H9 (cell line): ENCODE measurements around the gene KIF3B. TPM values are rescaled to one million over a fixed set of nuclear protein-coding genes. Genes with fewer than 3 reads are reported as not detected.
A peak's percentile ranks its signal among the peaks of the same experiment; 100 is the strongest.

Experiments used
- DNase-seq: peaks from one replicate; pipeline ENCODE4 v3.0.0-alpha.2; 2017
- H2AFZ ChIP-seq: one replicate; pipeline ENCODE4 v1.6.1; 2013; ENCODE audit warnings: mild to moderate bottlenecking, low read length, control low read depth, moderate library complexity
- H2AK5ac ChIP-seq: 2 replicates; pipeline ENCODE4 v1.6.1; 2013; ENCODE audit warnings: low read length, control low read depth, mixed read lengths; ENCODE audit not compliant: insufficient read length
- H2BK120ac ChIP-seq: one replicate; pipeline ENCODE4 v1.6.1; 2013; ENCODE audit warnings: low read depth, mild to moderate bottlenecking, low read length, control low read depth, inconsistent platforms; ENCODE audit not compliant: poor library complexity, severe bottlenecking
- H2BK12ac ChIP-seq: 2 replicates; pipeline ENCODE4 v1.6.1; 2013; ENCODE audit warnings: low read length, control low read depth, mixed read lengths, low read depth; ENCODE audit not compliant: insufficient read length
- H2BK15ac ChIP-seq: 2 replicates; pipeline ENCODE4 v1.6.1; 2013; ENCODE audit warnings: low read depth, low read length, control low read depth
- H2BK20ac ChIP-seq: one replicate; pipeline ENCODE4 v1.6.1; 2013; ENCODE audit warnings: low read depth, mild to moderate bottlenecking, low read length, control low read depth, inconsistent platforms; ENCODE audit not compliant: poor library complexity, severe bottlenecking
- H2BK5ac ChIP-seq: 2 replicates; pipeline ENCODE4 v1.6.1; 2013; ENCODE audit warnings: low read length, control low read depth, mixed read lengths; ENCODE audit not compliant: insufficient read length
- H3K14ac ChIP-seq: 2 replicates; pipeline ENCODE4 v1.6.1; 2013; ENCODE audit warnings: low read length, control low read depth; ENCODE audit not compliant: insufficient read depth
- H3K18ac ChIP-seq: 2 replicates; pipeline ENCODE4 v1.6.1; 2013; ENCODE audit warnings: low read depth, mild to moderate bottlenecking, mixed read lengths, low read length, control low read depth; ENCODE audit not compliant: insufficient read length
- H3K23ac ChIP-seq: 2 replicates; pipeline ENCODE4 v1.6.1; 2013; ENCODE audit warnings: low read length, control low read depth, mixed read lengths, low read depth; ENCODE audit not compliant: insufficient read length
- H3K23me2 ChIP-seq: 2 replicates; pipeline ENCODE4 v1.6.1; 2013; ENCODE audit warnings: low read depth, mild to moderate bottlenecking, mixed read lengths, low read length, control low read depth; ENCODE audit not compliant: insufficient read length, poor library complexity, severe bottlenecking
- H3K27ac ChIP-seq: 2 replicates; pipeline ENCODE4 v1.5.1; 2013; ENCODE audit warnings: low read length, control low read depth, mixed read lengths, low read depth; ENCODE audit not compliant: insufficient read length
- H3K27me3 ChIP-seq: 2 replicates; pipeline ENCODE4 v1.6.1; 2013; ENCODE audit warnings: low read length, control low read depth, inconsistent platforms; ENCODE audit not compliant: insufficient read depth
- H3K4ac ChIP-seq: 2 replicates; pipeline ENCODE4 v1.6.1; 2013; ENCODE audit warnings: low read depth, mild to moderate bottlenecking, control low read depth, inconsistent platforms, low read length, moderate library complexity
- H3K4me1 ChIP-seq: 2 replicates; pipeline ENCODE4 v1.6.1; 2013; ENCODE audit warnings: low read length, control low read depth, inconsistent platforms; ENCODE audit not compliant: insufficient read depth
- H3K4me2 ChIP-seq: 2 replicates; pipeline ENCODE4 v1.6.1; 2013; ENCODE audit warnings: low read length, control low read depth, mixed read lengths; ENCODE audit not compliant: insufficient read length, insufficient read depth
- H3K56ac ChIP-seq: 2 replicates; pipeline ENCODE4 v1.6.1; 2013; ENCODE audit warnings: low read depth, mild to moderate bottlenecking, mixed read lengths, low read length, control low read depth; ENCODE audit not compliant: insufficient read length
- H3K79me1 ChIP-seq: 2 replicates; pipeline ENCODE4 v1.6.1; 2013; ENCODE audit warnings: low read depth, mild to moderate bottlenecking, moderate library complexity, low read length, control low read depth, inconsistent platforms; ENCODE audit not compliant: insufficient read depth, poor library complexity, severe bottlenecking
- H3K79me2 ChIP-seq: 2 replicates; pipeline ENCODE4 v1.6.1; 2013; ENCODE audit warnings: low read length, control low read depth, inconsistent platforms; ENCODE audit not compliant: insufficient read depth
- H3K9ac ChIP-seq: 2 replicates; pipeline ENCODE4 v1.6.1; 2013; ENCODE audit warnings: low read length, control low read depth, mixed read lengths; ENCODE audit not compliant: insufficient read length; ENCODE audit errors: extremely low read depth
- H3K9me3 ChIP-seq: one replicate; pipeline ENCODE4 v1.6.1; 2013; ENCODE audit warnings: low read depth, low read length, inconsistent platforms; ENCODE audit not compliant: control insufficient read depth
- H3T11ph ChIP-seq: one replicate; pipeline ENCODE4 v1.6.1; 2013; ENCODE audit warnings: mild to moderate bottlenecking, low read length, control low read depth, inconsistent platforms
- H4K20me1 ChIP-seq: one replicate; pipeline ENCODE4 v1.6.1; 2013; ENCODE audit not compliant: control insufficient read depth, insufficient read length, insufficient read depth
- H4K5ac ChIP-seq: 2 replicates; pipeline ENCODE4 v1.6.1; 2013; ENCODE audit warnings: low read depth, mild to moderate bottlenecking, mixed read lengths, low read length, control low read depth; ENCODE audit not compliant: insufficient read length
- H4K8ac ChIP-seq: replicated peaks from 2 replicates; pipeline ENCODE4 v1.6.1; 2013; ENCODE audit warnings: low read length, control low read depth, mixed read lengths, low read depth; ENCODE audit not compliant: insufficient read length
- H4K91ac ChIP-seq: 2 replicates; pipeline ENCODE4 v1.6.1; 2013; ENCODE audit warnings: low read depth, mild to moderate bottlenecking, moderate library complexity, mixed read lengths, low read length, control low read depth; ENCODE audit not compliant: insufficient read length
- H3K27ac Mint-ChIP-seq, 3 experiments: 2 replicates in 2 of 3; 3 replicates in 1 of 3; pipeline ENCODE4 v1.8.0; 2020 to 2021; ENCODE audit warnings: mixed read lengths in 3 of 3, mild to moderate bottlenecking in 1 of 3, moderate library complexity in 1 of 3
- H3K27me3 Mint-ChIP-seq: 2 replicates; pipeline ENCODE4 v1.8.0; 2021; ENCODE audit warnings: low read depth, mild to moderate bottlenecking, moderate library complexity, mixed read lengths
- H3K36me3 Mint-ChIP-seq, 3 experiments: 2 replicates in 2 of 3; 3 replicates in 1 of 3; pipeline ENCODE4 v1.8.0; 2020 to 2021; ENCODE audit warnings: low read depth in 3 of 3, mixed read lengths in 3 of 3; ENCODE audit not compliant: insufficient read depth in 1 of 3
- H3K4me1 Mint-ChIP-seq, 2 experiments: 2 replicates each; pipeline ENCODE4 v1.8.0; 2020; ENCODE audit warnings: mixed read lengths in 2 of 2
- H3K4me3 Mint-ChIP-seq, 2 experiments: 2 replicates in 1 of 2; 3 replicates in 1 of 2; pipeline ENCODE4 v1.8.0; 2020 to 2021; ENCODE audit warnings: mild to moderate bottlenecking in 2 of 2, mixed read lengths in 2 of 2, moderate library complexity in 1 of 2
- H3K9me3 Mint-ChIP-seq, 2 experiments: 2 replicates in 1 of 2; 3 replicates in 1 of 2; pipeline ENCODE4 v1.8.0; 2020; ENCODE audit warnings: mild to moderate bottlenecking in 2 of 2, mixed read lengths in 2 of 2, moderate library complexity in 1 of 2
- CTCF ChIP-seq: fragments of 200-600 bp; sonication (generic); conservative IDR thresholded peaks from 3 replicates; pipeline ENCODE4 v1.8.0; 2021; ENCODE audit warnings: antibody characterized with exemption, mild to moderate bottlenecking
- WGBS: extraction: QIAGEN DNeasy Blood & Tissue Kit; methylation state at CpG from one replicate; pipeline ENCODE4 v1.1.7; 2013; ENCODE audit warnings: missing lambda C conversion rate, low lambda C conversion rate, mixed read lengths; ENCODE audit not compliant: insufficient read length; ENCODE audit errors: extremely low coverage; 5-methylcytosine and 5-hydroxymethylcytosine counted together
- total RNA-seq: library from RNA; stranded (reverse); gene quantifications from 2 replicates; pipeline ENCODE4 v1.2.1, GENCODE V29; 2021

Gene KIF3B
- total RNA-seq, 1 experiment from 2014 or later, result 29.7 TPM

- H4K5ac ChIP-seq, result no peak overlapping the region
- no peak overlapping the region for H2BK12ac ChIP-seq
- H2BK120ac ChIP-seq, result no peak overlapping the region
- H3K9me3 ChIP-seq, result no peaks in the 10 kb centered on the region
- H2BK5ac ChIP-seq, result no peak overlapping the region
- no peak overlapping the region for H4K91ac ChIP-seq
- no peak overlapping the region for H3K23ac ChIP-seq
- no peak overlapping the region for H3K18ac ChIP-seq
- H3K27me3 ChIP-seq, result no peaks in the 10 kb centered on the region
- no peak overlapping the region for H2AK5ac ChIP-seq
- no peak overlapping the region for H2AFZ ChIP-seq
- H3K56ac ChIP-seq, result no peak overlapping the region
- no peaks in the 10 kb centered on the region for H3K79me1 ChIP-seq
- H4K20me1 ChIP-seq, result no peaks in the 10 kb centered on the region
- no peaks in the 10 kb centered on the region for H3K79me2 ChIP-seq
- WGBS, result no CpG with 5 or more reads among the region's 7 CpGs
- H2BK20ac ChIP-seq, result no peak overlapping the region
- H3T11ph ChIP-seq, result no peak overlapping the region
- H3K27ac Mint-ChIP-seq, result peak overlapping the region in 2 of 3 experiments; percentile 31 to 83; a peak in 5 of 7 replicates
- H3K9ac ChIP-seq, result no peak overlapping the region
- no peaks in the 10 kb centered on the region; the same call in none of the 2 replicates for H3K4me1 ChIP-seq
- no peaks in the 10 kb centered on the region for H3K9me3 Mint-ChIP-seq
- no peak overlapping the region for H3K4ac ChIP-seq
- H3K27ac ChIP-seq, result no peak overlapping the region
- peak overlapping the region in 1 of 2 experiments; percentile 3; a peak in 1 of 5 replicates for H3K4me3 Mint-ChIP-seq
- TF ChIP-seq CTCF, result no peak
- H3K27me3 Mint-ChIP-seq, result peaks cover 27% of the 10 kb centered on the region
- no peak overlapping the region for H3K14ac ChIP-seq
- H2BK15ac ChIP-seq, result no peak overlapping the region
- H3K36me3 Mint-ChIP-seq, result no peaks in the 10 kb centered on the region
- no peak overlapping the region for H3K4me2 ChIP-seq
- no peak overlapping the region for H4K8ac ChIP-seq
- DNase-seq, result peak; percentile 48
- H3K23me2 ChIP-seq, result no peaks in the 10 kb centered on the region
- H3K4me1 Mint-ChIP-seq, result peaks cover 11% of the 10 kb centered on the region in 2 experiments
These were observed 67.5 kb downstream of the KIF3B start for GRCh38 chr20:32344835-32345506.
